Dedifferentiated amniotic fluid mesenchymal stem cell (primary cell): ENCODE measurements around the gene FAM241A.
"Not testable (repeated sequence)": the region's sequence is repeated elsewhere in the genome, so short reads cannot be mapped to it uniquely, and the experiment has no call there.

Experiments used
- DNase-seq: peaks from one replicate; pipeline ENCODE4 v3.0.0-alpha.2; 2016; ENCODE audit errors: extremely low spot score

Gene FAM241A

DNA sequence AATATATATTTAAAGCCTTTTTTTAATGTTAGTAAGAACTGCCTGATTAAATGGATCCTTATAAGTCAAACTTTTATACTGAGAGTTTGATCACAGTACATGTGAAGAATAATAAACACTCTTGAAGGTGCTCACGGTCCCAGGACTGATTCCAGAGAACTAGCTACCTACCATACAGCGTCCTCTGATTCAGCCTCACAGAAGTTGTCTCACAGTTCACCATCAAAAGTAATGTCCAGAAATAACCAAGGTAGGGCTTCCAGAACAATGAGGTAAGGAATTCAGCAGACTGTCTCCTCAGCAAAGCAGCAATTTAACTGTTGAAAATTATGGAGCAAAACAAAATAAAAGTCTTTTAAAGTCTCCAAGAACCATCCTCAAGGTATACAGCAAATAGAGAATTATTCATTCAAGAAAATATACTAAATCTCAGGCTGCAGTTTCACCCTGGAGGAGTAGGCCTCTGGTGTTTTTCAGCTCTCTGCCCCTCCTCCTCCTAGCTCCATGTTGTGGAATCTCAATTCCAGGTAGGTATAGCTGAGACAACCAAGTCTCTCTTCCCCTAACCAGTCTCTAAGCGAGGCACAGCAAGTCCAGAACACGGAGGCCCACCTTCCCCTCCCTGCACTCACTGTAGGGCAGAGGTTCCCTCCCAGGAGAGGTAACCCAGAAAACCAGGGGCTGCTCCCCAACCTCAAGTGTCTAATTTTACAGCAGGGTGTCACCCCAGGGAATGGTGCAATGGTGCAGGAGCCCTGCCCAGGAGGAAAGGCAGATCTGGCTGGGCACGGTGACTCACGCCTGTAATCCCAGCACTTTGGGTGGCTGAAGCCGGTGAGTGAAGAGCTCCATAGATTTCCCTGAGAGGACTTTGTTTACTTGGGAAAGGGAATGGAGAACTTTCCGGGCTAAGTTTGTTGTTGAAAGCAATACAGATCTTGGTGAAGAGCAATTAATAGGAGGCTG is 28.6 kb downstream of the FAM241A start:
- no peak for DNase-seq

DNA sequence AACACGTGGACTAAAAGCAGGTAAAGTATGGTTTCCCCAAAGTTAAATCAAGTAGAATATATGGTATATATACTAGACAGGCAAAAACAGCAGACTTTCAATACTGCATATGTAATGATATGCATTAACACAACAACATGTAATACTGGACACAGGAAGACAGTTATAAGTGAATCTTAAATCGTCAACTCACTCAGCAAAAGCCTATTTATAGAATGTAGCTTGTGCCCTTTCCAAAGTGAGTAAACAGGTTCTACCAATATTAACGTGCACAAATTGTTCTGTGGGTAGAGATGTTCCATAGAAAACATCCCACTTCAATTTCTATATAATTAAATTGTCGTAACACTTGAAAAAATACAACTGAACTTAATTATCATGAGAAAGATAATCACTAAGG is 30.6 kb downstream of the FAM241A start:
- DNase-seq: no peak

- DNase-seq: no peak
Observed at GRCh38 chr4:112176596-112176995, 31.3 kb downstream of the FAM241A start.

- DNase-seq: not testable (repeated sequence)
Observed at GRCh38 chr4:112178741-112179140, 33.5 kb downstream of the FAM241A start.

DNA sequence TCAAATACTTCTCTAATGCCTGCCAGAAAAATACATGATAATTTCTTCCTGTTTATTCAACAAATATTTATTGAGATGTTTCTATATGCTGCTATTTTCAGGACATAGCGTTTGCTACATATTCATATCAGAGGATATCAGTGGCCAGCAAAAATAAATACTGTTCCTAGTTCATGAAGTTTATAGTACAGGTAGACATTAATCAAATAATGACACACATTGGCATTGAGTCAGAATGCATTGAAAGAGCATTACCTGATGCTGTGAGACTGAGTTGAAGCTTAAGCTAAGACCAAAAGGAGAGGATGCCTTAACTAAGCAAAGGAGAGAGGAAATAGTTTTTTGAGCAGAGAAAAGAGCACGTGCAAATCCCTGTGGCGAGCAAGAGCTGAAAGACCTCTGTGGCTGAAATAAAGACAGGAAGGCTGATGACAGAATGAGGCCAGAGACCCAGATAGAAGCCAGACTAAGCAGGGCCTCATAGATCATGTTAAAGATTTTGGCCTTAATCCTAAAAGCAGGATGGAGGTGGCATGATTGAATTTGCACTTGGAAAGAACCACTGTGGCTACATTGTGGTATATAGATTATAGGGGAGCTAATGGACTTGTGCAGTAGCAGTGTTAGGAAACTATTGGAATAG is 36.2 kb downstream of the FAM241A start:
- DNase-seq: no peak

GRCh38 chr4:112182604-112183003 is 37.4 kb downstream of the FAM241A start:
- DNase-seq: no peak

- DNase-seq: no peak
Observed at GRCh38 chr4:112183252-112183651, 38.0 kb downstream of the FAM241A start.

GRCh38 chr4:112184438-112184837 is 39.2 kb downstream of the FAM241A start:
- no peak for DNase-seq

- no peak for DNase-seq
Observed at GRCh38 chr4:112185334-112185733, 40.1 kb downstream of the FAM241A start.

DNA sequence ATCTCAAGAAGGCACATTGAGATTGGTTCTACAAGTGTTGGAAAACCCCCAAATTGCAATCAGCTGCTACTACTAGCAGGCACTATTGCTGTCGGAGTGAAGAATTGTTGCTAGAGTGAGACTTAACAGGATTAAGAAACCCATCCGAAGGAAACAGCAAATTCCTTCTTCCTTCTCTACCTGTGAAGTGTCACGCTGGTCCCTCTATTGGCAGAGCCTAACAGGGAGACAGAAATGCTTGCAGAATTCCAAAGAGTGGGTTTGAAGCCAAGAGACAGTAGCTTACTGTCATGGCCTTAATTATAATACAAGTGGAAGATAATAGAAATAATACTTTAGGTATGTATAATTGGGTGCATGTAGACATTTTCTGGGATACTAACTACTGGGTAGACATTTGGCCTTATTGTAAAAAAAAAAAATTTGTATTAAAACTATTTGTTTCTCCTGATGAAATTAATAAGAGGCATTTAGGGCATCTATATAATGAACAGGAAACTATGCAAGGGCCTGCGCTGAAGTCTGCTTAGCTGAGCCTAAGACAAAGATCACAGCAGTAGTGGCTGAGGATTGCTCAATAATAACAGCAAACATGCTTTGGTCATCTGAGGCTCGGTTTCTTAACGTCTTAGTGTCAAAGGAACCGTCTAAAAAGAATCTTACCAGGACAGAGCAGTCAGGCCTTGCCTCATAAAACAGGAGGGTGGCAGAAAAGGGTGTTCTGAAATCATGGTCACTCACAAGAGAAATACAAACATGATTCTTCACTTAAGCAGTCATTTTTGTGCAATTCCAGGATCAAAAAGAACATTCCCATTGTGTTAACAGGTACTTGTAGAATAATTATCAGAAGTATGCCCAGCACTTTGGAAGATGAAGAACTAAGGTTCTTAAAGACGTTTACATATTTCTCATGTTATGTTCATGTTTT is 40.8 kb downstream of the FAM241A start:
- no peak for DNase-seq

DNA sequence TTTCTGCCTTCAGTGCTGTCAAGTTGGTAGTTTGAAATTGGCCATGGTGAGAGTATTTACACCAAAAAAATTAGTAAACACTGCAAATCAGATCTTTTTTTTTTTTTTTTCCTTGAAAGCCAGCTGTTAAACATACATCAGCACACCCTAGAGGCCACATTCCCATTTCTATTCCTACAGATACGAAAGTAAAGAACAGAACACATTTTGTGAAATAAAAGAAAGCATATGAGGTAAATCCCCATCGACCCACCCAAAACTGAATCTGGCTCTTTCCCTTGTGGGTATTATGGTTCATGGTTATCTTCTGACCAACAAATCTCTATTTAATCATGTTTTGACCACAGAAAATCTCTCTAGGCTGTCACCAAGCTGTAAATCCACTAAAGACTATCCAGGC is 44.5 kb downstream of the FAM241A start:
- DNase-seq: peak; percentile 31

- no peak for DNase-seq
Observed at GRCh38 chr4:112190684-112191083, 45.4 kb downstream of the FAM241A start.

DNA sequence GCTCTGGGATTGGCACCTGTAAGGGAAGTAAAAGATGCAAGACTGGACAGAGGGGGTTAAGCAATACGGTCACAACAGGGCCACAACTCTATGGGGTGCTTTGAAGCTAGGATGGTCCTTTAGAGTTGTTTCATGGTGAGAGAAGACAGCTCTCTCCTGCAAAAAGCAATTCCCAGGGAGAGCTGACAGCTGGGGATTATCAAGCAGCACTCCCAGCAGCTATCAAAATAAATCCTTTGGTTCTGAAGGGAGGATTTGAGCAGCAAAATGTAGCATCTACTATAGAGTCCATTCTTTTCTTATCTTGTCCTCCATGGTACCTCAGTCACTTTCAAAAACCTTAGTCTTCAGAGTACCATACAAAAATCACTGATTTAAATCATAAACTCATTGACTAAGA is 51.2 kb downstream of the FAM241A start:
- DNase-seq: no peak

DNA sequence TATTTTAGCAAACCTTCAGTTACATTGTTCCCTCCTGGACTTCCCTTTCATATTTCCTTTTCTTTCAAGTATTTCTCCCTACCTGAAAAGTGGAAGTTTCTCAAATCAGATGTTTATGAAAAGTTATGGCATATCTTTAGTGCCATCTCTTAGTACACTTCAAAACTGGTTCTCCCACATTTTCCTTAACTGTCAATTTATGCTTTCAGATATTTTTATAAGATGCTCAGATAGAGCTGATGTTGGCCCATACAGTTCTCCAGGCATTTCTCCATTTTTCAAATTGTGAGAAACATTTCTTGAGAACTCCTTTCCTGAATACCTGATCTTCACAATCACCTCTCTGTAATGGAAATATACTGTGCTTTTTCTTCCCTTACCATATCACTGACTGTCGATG is 53.8 kb downstream of the FAM241A start:
- DNase-seq: no peak

GRCh38 chr4:112201915-112202505 is 56.8 kb downstream of the FAM241A start:
- no peak for DNase-seq

DNA sequence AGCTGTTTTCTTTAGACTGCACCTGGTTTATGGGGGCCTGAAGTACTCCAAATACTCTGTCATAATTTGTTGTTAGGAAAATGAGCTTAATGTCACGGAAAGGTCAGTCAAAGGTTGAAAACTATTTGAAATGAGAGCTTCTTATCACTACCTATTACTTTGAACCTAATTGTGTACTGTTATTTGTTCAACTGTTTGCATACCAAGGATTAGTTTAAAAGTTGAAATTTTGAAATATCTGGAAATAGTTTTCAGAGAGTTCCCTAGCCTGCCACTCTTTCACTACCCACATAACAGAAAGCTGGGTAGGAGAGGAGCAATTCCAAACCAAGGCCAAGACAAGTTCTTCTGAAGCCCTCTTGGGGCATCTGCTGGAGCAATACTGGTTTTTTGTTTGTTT is 58.3 kb downstream of the FAM241A start:
- DNase-seq: no peak

DNA sequence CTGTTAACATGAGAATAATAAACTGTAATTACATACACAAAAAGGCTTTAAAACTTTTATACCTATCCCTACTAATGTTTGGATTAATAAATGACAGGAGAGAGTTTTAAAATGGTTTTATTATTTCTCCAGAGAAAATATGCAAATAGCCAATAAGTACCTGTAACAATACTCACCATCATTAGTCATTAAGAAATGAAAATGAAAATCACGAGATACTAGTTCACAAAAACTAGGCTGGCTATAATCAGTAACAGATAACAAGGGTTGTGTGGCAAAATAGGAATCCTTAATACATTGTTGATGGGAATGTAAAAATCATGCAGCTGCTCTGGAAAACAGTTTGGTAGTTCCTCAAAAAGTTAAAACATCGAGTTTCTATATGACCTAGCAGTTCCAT is 61.2 kb downstream of the FAM241A start:
- no peak for DNase-seq

DNA sequence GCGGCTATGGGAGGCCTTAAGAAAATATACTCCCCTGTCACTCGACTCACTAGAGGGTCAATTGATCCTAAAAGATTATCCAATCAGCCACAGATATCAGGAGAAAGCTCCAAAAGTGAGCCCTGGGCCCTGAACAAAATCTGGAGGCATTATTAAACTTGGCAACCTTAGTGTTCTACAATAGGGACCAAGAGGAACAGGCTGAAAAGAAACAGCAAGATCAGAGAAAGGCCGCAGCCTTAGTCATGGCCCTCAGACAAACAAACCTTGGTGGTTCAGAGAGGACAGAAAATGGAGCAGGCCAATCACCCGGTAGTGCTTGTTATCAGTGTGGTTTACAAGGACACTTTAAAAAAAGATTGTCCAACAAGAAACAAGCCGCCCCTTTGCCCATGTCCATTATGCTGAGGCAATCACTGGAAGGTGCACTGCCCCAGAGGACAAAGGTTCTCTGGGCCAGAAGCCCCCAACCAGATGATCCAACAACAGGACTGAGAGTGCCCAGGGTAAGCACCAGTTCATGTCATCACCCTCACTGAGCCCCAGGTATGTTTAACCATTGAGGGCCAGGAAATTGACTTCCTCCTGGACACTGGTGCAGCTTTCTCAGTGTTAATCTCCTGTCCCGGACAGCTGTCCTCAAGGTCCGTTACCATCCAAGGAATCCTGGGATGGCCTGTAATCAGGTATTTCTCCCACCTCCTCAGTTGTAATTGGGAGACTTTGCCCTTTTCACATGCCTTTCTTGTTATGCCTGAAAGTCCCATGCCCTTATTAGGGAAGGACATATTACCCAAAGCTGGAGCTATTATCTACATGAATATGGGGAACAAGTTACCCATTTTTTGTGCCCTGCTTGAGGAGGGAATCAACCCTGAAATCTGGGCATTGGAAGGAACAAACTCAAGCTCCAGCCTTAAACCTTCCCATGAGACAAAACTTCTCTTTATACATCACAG is 63.2 kb downstream of the FAM241A start:
- DNase-seq: not testable (repeated sequence)

- no peak for DNase-seq
Observed at GRCh38 chr4:112210777-112211176, 65.5 kb downstream of the FAM241A start.

DNA sequence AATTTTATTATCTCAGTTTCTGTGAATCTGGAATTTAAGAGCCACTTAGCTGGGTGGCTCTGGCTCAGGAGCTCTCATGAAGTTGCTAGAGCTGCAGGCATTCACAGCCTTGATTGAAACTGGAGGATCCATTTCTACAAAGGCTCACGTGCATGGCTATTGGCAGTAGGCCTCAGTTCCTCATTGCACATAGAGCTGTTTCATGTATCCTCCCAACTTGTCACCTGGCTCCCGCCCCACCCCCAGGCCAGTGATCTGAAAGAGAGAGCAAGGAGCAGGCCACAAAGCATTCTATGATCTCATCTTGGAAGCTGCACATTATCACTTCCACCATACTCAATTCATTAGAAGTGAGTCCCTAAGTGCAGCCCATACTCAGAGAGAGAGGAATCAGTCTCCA is 67.8 kb downstream of the FAM241A start:
- no peak for DNase-seq
